COLO829 (cell line): ENCODE data around the gene KSR2.
A peak's percentile ranks its signal among the peaks of the same experiment; 100 is the strongest.
"Not testable (repeated sequence)": the region's sequence is repeated elsewhere in the genome, so short reads cannot be mapped to it uniquely, and the experiment has no call there.

Experiments
- DNase-seq: peaks from one replicate; pipeline ENCODE4 v3.0.0; 2012; ENCODE audit warnings: low spot score

Gene KSR2

DNA sequence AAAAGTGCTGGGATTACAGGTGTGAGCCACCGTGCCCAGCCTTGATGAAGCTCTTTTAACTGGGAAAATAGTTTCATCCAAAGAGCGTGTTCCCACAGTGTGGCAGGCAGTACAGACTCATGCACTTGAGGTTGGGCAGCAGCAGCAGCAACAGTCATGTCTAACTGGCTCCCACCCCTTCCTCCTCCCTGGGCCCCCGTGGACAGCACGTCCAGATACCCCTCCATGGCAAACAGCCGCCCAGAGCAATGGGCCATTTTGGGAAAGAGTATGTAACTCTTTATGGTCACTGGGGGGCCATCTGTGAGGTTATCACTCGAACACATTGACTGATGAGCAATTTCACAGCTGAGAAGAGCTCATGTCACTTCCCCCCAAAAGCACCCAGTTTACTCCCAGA, 328.3 kb downstream of the KSR2 start:
- DNase-seq, result no peak

DNA sequence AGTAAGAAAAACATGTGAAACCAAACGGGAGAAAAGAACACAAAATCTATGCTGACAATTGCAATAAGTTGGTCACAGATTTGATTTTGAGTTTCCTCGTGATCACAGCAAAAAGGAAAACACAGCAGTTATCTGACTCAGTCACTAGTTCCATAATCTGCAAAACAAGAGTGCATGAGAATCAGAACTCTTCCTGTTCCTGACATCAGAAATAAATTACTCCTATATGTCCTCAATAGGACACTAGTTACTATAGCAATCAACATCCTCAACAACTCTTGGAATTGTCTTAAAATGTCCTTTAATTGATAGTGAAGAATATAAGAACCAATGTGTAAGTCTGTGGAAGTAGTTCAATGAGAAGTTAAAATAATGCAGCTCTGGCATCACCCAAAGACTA, 339.3 kb downstream of the KSR2 start:
- no peak for DNase-seq

DNA sequence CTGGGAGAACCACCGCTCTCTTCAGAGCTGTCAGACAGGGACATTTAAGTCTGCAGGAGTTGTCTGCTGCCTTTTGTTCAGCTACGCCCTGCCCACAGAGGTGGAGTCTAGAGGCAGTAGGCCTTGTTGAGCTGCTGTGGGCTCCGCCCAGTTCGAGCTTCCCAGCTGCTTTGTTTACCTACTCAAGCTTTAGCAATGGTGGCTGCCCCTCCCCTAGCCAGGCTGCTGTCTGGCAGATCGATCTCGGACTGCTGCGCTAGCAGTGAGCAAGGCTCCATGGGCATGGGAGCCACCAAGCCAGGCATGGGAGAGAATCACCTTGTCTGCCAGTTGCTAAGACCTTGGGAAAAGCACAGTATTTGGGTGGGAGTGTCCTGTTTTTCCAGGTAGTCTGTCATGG, 340.1 kb downstream of the KSR2 start:
- not testable (repeated sequence) for DNase-seq

DNA sequence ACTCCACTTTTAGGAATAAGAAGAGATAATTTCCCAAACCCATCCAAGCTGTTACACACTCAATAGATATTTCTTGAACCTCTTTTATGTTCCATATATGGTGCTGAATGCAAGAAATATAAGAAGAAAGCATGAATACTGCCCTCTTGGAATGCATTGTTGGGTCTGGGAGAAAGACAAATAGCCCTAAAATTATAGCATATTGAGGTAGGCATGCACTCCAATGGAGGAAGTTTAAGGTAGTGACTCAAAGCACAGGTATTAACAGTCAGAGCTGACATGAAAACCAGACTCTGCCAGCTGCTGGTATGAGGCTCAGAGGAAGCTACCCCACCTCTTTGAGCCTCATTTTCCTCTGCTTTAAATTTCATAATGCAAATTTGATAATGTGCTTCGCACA, 346.0 kb downstream of the KSR2 start:
- no peak for DNase-seq

DNA sequence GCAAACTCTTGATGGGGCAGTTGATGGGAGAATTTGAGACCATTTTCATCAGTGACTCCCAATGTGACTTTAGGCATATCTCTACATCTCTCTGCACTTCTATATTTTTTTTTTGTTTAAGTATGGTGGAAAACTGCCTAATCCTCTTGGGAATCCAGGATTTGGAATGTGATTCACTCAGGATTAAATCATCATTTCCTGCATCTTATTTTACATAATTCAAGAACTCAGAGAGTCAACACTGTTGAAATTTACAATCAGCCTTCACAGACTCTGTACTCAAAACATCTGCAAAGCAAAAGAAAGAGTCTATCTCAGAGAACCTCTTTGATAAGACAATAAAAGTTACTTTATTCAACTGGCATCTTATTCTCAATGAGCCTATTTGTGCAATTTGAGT, 346.7 kb downstream of the KSR2 start:
- DNase-seq, result no peak

DNA sequence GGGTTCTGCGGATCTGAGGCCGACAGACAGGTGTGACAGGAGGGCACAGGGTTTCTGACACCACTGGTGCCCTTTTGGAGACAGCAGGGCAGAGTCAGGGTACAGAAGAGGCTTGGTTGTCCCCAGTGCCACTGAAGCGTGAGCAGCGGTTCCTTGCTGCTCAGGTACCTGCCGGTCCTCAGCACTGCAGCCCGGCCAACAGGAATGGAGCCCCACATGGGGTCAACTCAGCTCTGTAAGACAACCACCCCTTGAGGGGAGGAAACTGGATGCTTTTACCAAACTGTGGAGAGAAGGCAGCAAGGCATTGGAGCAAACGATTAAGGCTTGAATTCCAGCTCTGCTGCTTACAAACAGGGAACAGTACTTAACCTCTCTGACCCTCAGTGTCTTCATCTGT, 361.0 kb downstream of the KSR2 start:
- DNase-seq, result no peak

DNA sequence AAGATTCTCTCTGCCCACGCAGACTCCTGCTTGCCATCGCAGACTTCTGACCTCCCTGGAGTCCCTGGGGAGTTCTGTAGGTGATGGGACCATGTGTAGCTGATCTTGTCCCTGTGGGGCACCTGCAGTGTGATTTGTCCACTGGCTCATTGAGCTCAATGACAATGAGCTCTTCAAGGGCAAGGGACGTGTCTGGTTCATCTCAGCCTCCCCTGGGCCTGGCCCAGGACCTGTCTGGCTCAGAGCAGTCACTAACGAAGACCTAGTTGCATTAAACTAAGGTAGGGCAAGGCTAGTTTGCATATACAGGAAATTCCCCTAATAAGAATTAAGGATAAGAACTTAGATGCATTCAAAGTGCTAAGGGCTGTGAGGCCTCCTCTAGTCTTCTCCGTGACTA, 361.8 kb downstream of the KSR2 start:
- DNase-seq, result no peak

DNA sequence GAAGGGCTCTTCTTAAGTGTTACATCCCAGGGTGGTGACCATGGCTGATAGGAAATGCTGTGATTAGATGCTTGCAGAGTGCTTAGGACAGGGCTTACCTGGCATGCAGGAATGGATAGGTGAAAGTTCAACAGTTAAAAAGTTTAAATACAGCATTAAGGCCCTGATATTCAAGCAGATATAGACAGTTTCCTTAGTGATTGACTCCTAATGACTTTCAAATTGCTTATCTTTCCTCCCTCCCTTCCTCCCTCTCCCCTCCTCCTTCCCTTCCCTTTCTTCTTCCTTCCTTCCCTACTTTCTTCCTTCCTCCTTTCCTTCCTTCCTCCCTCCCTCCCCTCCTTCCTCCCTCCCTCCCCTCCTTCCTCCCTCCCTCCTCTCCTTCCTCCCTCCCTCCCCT, 362.8 kb downstream of the KSR2 start:
- DNase-seq, result no peak

DNA sequence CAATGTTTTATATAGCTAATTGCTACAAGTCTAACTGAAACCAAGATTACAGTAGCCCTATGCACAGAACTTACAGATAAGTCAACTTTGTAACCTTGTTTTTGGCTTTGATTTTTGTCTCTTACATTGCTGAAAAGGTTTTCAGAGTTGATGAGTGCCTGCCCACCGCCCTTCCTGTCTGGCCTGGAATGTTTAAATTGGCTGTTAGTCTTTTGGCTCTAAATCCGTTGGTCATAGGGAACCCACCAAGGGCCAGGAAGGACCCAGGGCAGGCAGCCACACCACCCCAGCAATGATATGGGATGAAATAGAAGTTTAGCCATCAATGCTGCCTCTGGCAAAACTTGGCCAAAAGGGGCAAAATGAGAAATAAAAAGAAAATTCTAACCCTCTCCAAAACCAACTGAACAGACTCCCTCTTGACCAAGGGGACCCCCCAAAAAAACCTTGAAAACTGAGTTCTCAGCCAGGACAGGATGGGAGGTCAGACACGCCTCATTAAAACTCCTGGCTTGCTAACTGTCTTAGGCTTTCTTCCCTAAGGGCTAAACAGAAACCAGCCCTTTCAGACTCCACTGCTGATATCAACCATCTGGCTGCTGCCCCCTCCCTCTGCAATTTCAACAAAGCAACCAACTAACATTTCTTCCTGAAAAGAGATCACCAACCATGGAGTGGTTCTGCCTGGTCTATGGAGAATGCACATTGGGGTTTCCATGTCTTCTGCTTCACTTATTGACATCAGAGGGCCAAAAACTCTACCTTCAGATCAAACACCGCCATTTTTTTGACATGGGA, 365.3 kb downstream of the KSR2 start:
- DNase-seq, result no peak

DNA sequence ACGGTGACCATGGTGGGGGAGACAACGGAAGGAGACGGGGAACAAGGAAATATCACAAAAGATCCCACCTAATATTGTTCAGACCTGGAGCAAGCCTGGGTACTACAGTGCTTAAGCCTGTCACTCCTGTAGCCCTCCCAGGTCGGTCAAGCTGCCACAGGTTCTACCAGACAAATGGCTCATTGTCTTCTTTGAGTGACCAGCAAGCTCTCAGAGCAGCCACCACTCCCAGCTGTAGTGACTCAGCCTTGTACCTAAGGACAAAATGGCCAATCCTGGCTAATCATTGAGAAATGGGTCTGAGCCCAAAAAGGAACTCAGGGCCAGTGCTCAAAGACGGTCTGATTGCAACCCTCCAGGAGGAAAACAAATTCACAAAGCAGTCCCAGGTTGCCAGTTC, 368.9 kb downstream of the KSR2 start:
- DNase-seq, result no peak

DNA sequence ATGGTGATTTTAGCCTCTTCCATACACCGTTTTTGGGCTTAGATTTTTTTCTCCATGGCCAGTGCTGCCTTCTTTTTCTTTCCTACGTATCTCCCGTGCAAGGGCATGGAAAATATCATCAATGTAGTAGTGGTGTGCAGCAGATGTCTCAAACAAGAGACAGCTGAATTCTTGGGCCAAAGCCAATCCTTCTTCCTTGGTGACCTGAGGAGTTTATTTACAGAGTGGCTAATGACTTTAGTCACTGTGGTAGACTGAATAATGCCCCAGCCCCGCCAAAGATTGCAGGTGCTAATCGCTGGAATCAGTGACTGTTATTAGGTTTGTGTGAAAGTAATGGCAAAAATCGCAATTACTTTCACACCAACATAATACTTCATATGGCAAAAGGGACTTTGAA, 371.8 kb downstream of the KSR2 start:
- DNase-seq, result no peak

DNA sequence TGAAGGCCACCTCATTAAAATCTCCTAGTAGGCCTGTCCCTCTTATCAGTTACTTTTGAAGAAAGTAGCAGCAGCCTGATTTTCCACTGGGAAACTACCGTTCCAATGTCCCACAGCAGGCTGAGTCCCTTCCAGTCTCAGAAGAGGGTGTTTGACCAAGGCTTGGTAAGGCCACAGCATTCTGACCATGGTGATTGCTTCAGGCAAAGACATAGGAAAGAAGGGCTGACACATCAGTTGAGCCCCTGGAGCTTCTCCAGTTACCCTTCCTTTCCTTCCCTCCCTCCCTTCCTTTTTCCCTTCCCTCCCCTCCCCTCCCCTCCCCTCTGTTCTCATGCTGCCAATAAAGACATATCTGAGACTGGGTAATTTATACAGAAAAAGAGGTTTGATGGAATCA, 373.0 kb downstream of the KSR2 start:
- no peak for DNase-seq

DNA sequence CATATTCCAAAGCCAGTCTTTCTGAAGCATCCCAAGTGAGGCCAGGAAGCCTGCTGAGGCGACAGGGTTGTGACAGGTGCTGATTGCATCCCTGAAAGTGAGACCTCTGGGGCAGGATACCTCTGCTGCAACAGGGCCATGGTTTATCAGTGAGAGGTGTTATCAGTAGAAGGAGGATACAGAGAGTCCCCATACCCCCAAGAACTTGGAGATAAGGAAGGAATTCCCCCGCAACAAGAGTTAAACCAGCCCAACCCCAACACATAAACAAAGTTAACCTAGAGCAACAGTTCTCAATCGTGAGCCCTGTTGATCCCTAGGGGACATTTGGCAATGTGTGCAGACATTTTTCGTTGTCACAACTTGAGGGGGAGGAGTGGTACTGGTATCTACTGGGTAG, 374.3 kb downstream of the KSR2 start:
- DNase-seq, result no peak

DNA sequence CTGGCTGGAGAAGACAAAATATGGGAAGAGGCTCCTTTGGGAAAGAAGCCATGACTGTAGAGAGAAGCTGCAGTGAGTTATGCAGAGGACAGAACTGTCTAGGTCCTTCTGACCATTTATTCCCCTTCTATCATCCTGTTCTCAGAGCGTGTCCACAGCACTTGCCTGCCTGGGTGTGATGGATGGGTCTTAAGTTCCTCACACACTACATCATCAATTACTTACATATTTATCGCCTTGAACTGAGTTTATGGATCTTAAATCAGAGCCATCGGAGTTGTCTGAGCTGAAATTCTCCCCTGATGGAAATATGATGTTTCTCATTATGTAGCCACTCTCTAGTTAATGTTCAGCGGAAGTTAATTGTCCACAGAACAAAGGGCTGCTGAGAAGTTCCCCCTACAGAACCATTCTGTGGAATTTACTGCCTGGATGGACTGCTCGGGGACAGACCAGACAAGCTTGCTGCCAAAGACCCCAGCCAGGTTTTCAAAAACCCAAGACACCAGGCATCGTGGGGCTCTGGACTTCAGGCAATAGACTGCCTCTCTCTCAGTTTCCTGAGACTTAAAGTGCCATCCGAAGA, 374.9 kb downstream of the KSR2 start:
- DNase-seq, result no peak

DNA sequence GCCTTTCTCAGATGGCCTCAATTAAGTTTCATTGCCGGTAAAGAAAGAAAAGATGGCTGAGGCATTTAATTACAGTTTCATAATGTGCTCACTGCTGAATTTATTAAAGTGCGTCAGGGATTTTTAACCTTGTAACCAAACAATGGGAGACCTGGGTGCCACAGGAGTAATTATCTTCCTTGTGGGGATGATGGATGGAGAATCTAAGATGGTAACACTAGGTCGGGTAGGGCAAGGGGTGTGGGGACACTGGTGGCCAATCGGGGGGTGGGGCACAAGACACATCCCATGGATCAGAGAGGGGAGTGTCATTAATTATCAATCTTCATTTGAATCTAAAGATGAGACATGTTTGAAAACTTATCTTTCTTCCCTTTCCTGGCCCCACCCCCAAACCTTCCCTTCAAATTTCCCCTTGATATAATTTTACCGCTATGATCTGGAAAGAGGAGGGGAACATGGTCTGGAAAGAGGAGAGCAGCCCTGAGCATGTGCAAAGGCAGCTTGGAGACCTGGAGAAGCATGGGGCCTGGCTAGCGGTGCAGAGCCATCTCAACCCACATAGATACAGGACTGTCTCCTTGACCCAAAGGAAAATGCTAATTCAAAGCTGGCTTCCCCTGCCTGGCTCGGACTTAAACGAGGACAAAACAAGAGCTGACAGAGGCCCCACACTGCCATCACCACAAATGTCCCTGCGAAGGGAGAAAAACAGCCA, 376.0 kb downstream of the KSR2 start:
- DNase-seq, result no peak

DNA sequence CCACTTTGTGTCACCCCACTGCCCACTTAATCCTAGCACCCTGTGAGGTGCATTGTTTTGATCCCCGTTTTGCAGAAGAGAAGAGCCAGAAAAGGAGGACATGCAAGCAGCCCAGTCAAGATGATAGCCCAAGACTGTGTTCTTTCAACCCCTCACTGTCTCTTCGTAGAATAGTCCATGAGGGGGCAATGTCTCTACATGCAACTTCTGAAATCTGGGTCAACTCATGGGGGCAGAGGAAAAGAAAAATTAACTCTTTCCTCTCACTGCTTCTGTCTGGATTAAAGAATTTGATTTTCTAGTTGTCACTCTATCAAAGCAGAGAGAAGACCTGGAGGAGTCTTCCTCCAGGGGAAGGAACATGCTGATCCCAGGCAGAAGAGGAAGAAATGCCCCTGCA, 377.8 kb downstream of the KSR2 start:
- DNase-seq, result no peak

DNA sequence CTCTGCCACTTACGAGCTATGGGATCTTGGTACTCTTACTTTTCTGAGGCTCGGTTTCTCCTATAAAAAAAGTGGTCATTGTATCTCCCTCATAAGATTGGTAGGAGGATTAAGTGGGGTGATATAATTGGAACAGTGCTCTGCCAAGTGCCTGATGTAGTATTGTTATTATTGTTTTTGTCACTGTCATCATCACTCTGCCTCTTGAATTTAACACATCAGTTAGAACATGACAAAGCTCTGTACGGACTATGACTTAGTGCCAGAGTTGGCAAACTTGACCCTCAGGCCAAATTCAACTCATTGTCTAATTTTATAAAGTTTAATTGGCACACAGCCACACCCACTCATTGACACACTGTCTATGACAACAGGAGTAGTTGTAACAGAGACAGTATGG, 378.4 kb downstream of the KSR2 start:
- DNase-seq, result no peak

DNA sequence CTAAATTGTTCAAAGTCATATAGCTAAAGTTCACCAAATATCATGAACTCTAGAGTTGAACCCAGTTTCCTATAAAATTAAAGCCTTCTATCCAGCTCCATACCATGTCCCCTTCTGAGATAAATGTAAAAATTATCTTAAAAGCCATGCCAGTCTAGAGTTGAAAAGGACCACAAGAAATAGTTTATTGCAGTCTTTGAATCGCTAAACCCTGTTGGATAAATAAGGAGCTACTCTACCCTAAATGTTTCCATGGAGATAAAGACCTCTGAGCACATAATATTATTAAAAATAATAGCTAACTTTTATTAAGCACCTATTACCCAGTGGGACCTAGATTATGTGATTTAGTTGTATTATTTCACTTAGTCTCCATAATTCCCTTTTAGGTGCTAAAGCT, 379.8 kb downstream of the KSR2 start:
- DNase-seq, result no peak

DNA sequence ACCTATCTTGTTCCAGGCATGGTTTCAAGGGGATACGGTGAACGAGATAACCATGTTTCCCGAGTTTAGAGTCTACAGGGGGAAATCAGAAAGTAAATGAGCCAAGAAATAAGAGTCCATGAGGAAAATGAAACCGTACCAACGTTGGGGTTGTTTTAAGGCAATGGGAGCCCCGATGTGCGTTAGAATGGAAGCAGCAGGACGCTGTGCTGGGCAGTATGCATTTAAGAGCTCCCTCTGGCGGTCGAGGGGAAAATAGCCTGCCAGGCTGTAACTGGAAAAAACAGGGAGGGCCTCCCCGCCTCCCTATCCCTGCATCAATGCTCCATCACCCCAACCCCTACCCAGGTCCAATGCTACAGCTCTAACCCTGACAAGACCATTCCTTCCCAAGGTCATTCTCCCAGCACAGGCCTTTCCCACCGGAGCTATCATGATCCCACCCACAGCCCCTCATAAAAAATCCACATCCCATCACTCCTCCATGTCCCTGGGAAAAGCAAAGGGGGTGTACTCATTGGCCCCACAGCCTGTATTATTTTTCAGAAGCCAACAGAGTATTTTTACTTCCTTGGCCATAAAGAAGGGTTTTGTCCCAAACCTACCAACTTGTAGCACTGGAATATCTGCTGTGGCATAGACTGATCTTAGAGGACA, 381.0 kb downstream of the KSR2 start:
- peak; percentile 58 for DNase-seq

DNA sequence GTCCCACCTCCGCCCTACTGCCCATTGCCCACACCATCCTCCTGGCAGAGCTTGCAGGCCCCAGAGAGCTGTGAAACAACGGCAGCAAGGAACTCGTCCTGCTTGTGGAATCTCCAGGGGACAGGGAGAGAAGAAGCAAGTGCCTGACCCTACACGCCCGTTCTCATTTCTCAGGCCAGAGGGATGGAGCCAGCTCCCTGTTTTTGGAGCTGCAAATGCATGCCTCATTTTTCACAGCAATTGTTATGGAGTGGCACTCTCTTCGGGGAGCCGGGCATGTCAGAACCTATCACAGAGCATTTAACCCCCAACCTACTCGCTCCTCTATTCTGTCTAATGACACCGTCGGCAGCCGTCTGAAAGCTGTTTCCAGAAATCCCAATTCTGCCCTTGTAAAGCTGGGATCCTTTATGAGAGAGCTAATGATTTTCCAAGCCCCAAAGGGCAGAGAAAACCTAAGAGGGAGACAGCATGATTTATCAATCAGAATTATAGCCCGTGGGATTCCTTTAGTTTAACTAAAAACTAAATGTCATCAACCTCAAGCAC, 385.0 kb downstream of the KSR2 start:
- no peak for DNase-seq

DNA sequence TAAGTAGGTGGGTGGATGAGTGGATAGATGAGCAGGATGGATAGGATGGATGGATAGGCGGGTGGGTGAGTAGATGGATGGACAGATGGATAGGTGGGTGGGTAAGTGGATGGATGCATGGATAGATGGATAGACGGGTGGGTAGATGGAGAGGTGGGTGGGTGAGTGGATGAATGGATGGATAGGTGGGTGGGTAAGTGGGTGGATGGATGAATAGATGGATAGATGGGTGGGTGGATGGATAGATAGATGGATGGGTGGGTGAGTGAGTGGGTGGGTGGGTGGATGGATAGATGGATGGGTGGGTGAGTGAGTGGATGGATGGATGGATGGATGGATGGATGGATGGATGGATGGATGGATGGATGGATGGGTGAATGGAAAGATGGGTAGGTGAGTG, 385.7 kb downstream of the KSR2 start:
- no peak for DNase-seq

DNA sequence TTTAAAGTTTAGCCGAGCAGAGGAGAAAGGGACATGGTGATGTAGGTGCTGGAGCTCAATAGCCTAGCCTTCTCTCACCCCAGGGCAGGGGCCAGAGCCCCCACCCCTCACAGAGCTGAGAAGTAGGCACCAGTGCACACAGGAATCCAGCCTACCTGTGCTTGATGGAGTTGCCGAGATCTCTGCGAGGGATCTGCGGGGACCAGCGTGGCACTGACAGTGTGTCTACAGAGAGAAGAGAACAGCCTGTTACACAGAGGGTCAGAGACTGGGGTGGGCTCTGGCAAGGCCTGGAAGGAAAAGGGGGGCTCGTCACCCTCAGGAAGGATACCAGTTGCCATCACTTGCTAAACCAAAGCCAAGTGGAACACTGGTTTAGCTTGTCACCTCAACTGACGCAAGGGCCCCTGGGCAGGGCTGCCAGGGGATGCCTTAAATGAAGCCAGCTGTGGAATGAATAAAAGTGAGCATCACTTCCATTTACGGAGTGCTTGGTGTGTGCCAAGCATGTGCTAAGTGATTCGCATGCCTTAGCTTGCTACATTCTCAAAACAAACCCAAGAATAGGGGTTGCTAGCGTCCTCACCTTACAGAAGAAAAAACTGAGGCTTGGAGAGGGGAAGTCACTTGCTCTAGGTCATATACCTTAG, 386.5 kb downstream of the KSR2 start:
- no peak for DNase-seq
